ENCODE measurements around the gene KAT8.

Gene KAT8

GRCh38 chr16:31117384-31118222 lies at the start of gene KAT8:
TSS of gene KAT8 (plus strand) at chr16:31117664. CDS start at chr16:31117682, 18 bp downstream.
- no peak for TF ChIP-seq CTCF (IDR thresholded peaks at IDR 0.05; ENCODE audit: low read depth, low read length, missing control alignments)

GRCh38 chr16:31071861-31072260 lies 45.6 kb upstream of the KAT8 start:
- peak overlapping the region; percentile 93 for H3K4me3 ChIP-seq (replicated peaks; ENCODE audit: low read depth, low read length)
- no peak for TF ChIP-seq CTCF (IDR thresholded peaks at IDR 0.05; ENCODE audit: low read depth, low read length, missing control alignments)
- peak; percentile 92 for DNase-seq (ENCODE audit: extremely low read depth, low read depth)

More at GRCh38 chr16:31117384-31118222, at the start of gene KAT8:
- DNase-seq (ENCODE audit: extremely low read depth, low read depth), result peak; percentile 91
- peak within 1 kb of the TSS; percentile 65 for H3K4me3 ChIP-seq (replicated peaks; ENCODE audit: low read depth, low read length)

GRCh38 chr16:31072540-31073141 lies 44.8 kb upstream of the KAT8 start:
- peak overlapping the region; percentile 93 for H3K4me3 ChIP-seq (replicated peaks; ENCODE audit: low read depth, low read length)
- TF ChIP-seq CTCF (IDR thresholded peaks at IDR 0.05; ENCODE audit: low read depth, low read length, missing control alignments), result no peak
- DNase-seq (ENCODE audit: extremely low read depth, low read depth), result no peak

GRCh38 chr16:31073142-31073969 lies 44.1 kb upstream of the KAT8 start:
- TF ChIP-seq CTCF (IDR thresholded peaks at IDR 0.05; ENCODE audit: low read depth, low read length, missing control alignments), result no peak
- peak overlapping the region; percentile 93 for H3K4me3 ChIP-seq (replicated peaks; ENCODE audit: low read depth, low read length)
- no peak for DNase-seq (ENCODE audit: extremely low read depth, low read depth)

- DNase-seq (ENCODE audit: extremely low read depth, low read depth), result peak; percentile 97
- no peak for TF ChIP-seq CTCF (IDR thresholded peaks at IDR 0.05; ENCODE audit: low read depth, low read length, missing control alignments)
- H3K4me3 ChIP-seq (replicated peaks; ENCODE audit: low read depth, low read length), result peak within 1 kb of the TSS; percentile 93
These were observed 43.3 kb upstream of the KAT8 start, which contains the start of the genes ZNF646 and ZNF668 for GRCh38 chr16:31073970-31074813. TSS of gene ZNF646 (plus strand) at chr16:31074422. CDS start at chr16:31076325, 1,903 bp downstream. TSS of gene ZNF668 (minus strand) at chr16:31074240. CDS start at chr16:31064459, 9,781 bp downstream.

- no peak for TF ChIP-seq CTCF (IDR thresholded peaks at IDR 0.05; ENCODE audit: low read depth, low read length, missing control alignments)
- no peak for DNase-seq (ENCODE audit: extremely low read depth, low read depth)
- peak overlapping the region; percentile 93 for H3K4me3 ChIP-seq (replicated peaks; ENCODE audit: low read depth, low read length)
These were observed 42.7 kb upstream of the KAT8 start for GRCh38 chr16:31074814-31075183.

Measured in HFF-Myc (cell line).